ENCODE results near the gene PELI2. TPM values are rescaled to one million over a fixed set of nuclear protein-coding genes. Genes with fewer than 3 reads are reported as not detected.

Gene PELI2
- total and polyA plus RNA-seq, 2 of the 4 experiments (the other 2 are of a cell fraction) = 6.0 to 36.7 TPM

GRCh38 chr14:56235388-56235787, 117.2 kb downstream of the PELI2 start:
- H3K4me1 ChIP-seq (ENCODE audit: control insufficient read depth, insufficient read depth, low read length) = no peaks in the 10 kb centered on the region
- no peak overlapping the region for H3K27ac ChIP-seq (ENCODE audit: insufficient read depth, low read length)
- H3K79me1 ChIP-seq (ENCODE audit: low read depth in 1 of 2, low read length in 2 of 2) = peaks cover 6 to 7% of the 10 kb centered on the region in 2 experiments; a peak in 2 of 4 replicates
- no peak overlapping the region for H3K4ac ChIP-seq (ENCODE audit: low read depth, low read length)
- H3K4me2 ChIP-seq (ENCODE audit: low read depth, low read length) = no peak overlapping the region
- BruUV-seq (replicated peaks) = no TSS peak
- intact Hi-C loops (cut with micrococcal nuclease) = no loop called here
- TF ChIP-seq MAFK (IDR thresholded peaks at IDR 0.05; ENCODE audit: low read depth, low read length) (no peak), RAD21 (IDR thresholded peaks at IDR 0.05; ENCODE audit: low read length) (no peak), MAZ (IDR thresholded peaks at IDR 0.05; ENCODE audit: borderline replicate concordance, low read depth, low read length) (no peak), POLR2A (IDR thresholded peaks at IDR 0.05; ENCODE audit: low read depth, low read length) (no peak), NFE2L2 (IDR thresholded peaks at IDR 0.05; ENCODE audit: low read depth, low read length) (no peak), MXI1 (IDR thresholded peaks at IDR 0.05; ENCODE audit: borderline replicate concordance, low read depth, low read length) (no peak), RFX5 (IDR thresholded peaks at IDR 0.05; ENCODE audit: low read depth, low read length) (no peak), SMC3 (IDR thresholded peaks at IDR 0.05; ENCODE audit: low read depth, low read length) (no peak), ELK1 (IDR thresholded peaks at IDR 0.05; ENCODE audit: borderline replicate concordance, low read depth, low read length) (no peak), CTCF (conservative IDR thresholded peaks at IDR 0.05; ENCODE audit: low read depth, low read length) (no peak)
- DNase-seq = no peak
- H2BK15ac ChIP-seq (ENCODE audit: low read depth, low read length) = no peak overlapping the region
- H3K18ac ChIP-seq (ENCODE audit: low read depth, low read length) = no peak overlapping the region
- H3K4me3 ChIP-seq (ENCODE audit: insufficient read depth, low read depth, low read length) = no peak overlapping the region
- H2AFZ ChIP-seq (replicated peaks; ENCODE audit: low read length, poor library complexity) = no peak overlapping the region
- no peak overlapping the region for H2AK9ac ChIP-seq (replicated peaks; ENCODE audit: low read depth, low read length, poor library complexity)
- in situ Hi-C loops (cut with MboI; ENCODE audit: low sequenced_read_pairs) = no loop called here
- H2BK20ac ChIP-seq (ENCODE audit: low read depth, low read length) = no peak overlapping the region
- no peaks in the 10 kb centered on the region for H3K27me3 ChIP-seq (ENCODE audit: control insufficient read depth, insufficient read depth, low read length)
- no peak overlapping the region for H2AK5ac ChIP-seq (ENCODE audit: low read depth, low read length)
- H3K23ac ChIP-seq (ENCODE audit: low read depth, low read length) = no peak overlapping the region
- no peaks in the 10 kb centered on the region for H3K36me3 ChIP-seq (ENCODE audit: control insufficient read depth, insufficient read depth, low read length)
- no peak overlapping the region for H2BK120ac ChIP-seq (ENCODE audit: low read depth, low read length)
- H3K14ac ChIP-seq (replicated peaks; ENCODE audit: low read depth, low read length) = no peak overlapping the region
- ChIA-PET POLR2A (ENCODE audit: unreplicated experiment) (interaction anchor here (0.6 kb wide), 1 partner anchor 34 kb away, joined by 3 read pairs; no protein-coding TSS in a partner anchor), CTCF (interaction anchor here (1.6 kb wide), 1 partner anchor 20 kb away, joined by 3 read pairs; no protein-coding TSS in a partner anchor)
- no peak overlapping the region for H3K9ac ChIP-seq (ENCODE audit: low read depth, low read length)
- no peak overlapping the region for H3K56ac ChIP-seq (ENCODE audit: extremely low read depth, insufficient read depth, low read length)
- no peaks in the 10 kb centered on the region for H4K20me1 ChIP-seq (ENCODE audit: insufficient read depth, low read length)
- H3K9me3 ChIP-seq (ENCODE audit: control insufficient read depth, insufficient read depth, low read length) = no peaks in the 10 kb centered on the region
- no peak overlapping the region for H4K5ac ChIP-seq (ENCODE audit: low read depth, low read length)
- H4K91ac ChIP-seq (ENCODE audit: insufficient read depth, low read depth, low read length) = no peak overlapping the region
- dilution Hi-C loops (cut with HindIII; ENCODE audit: low sequenced_read_pairs, unreplicated experiment) = no loop called here
- no peak overlapping the region for H4K8ac ChIP-seq (ENCODE audit: low read depth in 2 of 2, low read length in 2 of 2)
- ATAC-seq (ENCODE audit: low read depth) = no peak
- WGBS, 2 experiments (ENCODE audit: extremely low coverage in 2 of 2, insufficient read length in 1 of 2) = 100% methylated on average over 2 of the region's 4 CpGs; no CpG with 5 or more reads in 1 of the 2 experiments
- no peaks in the 10 kb centered on the region for H3K9me1 ChIP-seq (ENCODE audit: insufficient read depth, low read length)
- H2BK5ac ChIP-seq (ENCODE audit: low read depth, low read length, poor library complexity, severe bottlenecking) = no peak overlapping the region
